HCT116 (cell line): ENCODE data around the gene BPIFB6. TPM values are rescaled to one million over a fixed set of nuclear protein-coding genes. Genes with fewer than 3 reads are reported as not detected.
"Not testable (repeated sequence)": the region's sequence is repeated elsewhere in the genome, so short reads cannot be mapped to it uniquely, and the experiment has no call there.

Experiments
- ATAC-seq: fragments of 200-7000 bp; cut with Tn5 transposase; 2 replicates; pipeline ENCODE4 v1.9.1; 2020; ENCODE audit warnings: mild to moderate bottlenecking, moderate library complexity
- BruUV-seq: library from RNA; stranded (reverse); fragments of 400-500 nt; replicated peaks from 2 replicates; lab custom pipeline; 2021; lab: Mats Ljungman, UMichigan
- CTCF ChIA-PET: fragments of 300-600 bp; sonication (Branson Sonifier 250); formaldehyde crosslinking; loops from one replicate; lab custom pipeline; 2021; ENCODE audit warnings: antibody characterized with exemption; lab: Charles Lee
- POLR2A ChIA-PET: fragments of 300-600, 350-600 bp; sonication (Branson Sonifier 250); formaldehyde crosslinking; loops from one replicate; lab custom pipeline; 2021; ENCODE audit warnings: antibody characterized with exemption; lab: Charles Lee
- RAD21 ChIA-PET, 2 experiments: fragments of 300-600 bp; sonication (Branson Sonifier 250); formaldehyde crosslinking; loops; one replicate each; lab custom pipeline; 2023; ENCODE audit warnings: low total read pairs in 2 of 2; ENCODE audit not compliant: uncharacterized antibody in 2 of 2, unreplicated experiment in 2 of 2, low non-redundant PET in 1 of 2; lab: Charles Lee
- DNase-seq: peaks from one replicate; pipeline ENCODE4 v3.0.0-alpha.2; 2010; ENCODE audit warnings: low read depth, low spot score
- H2AFZ ChIP-seq: fragments of 200-600 bp; shearing (Covaris generic), sonication (generic); 2 replicates; pipeline ENCODE4 v1.6.1; 2017; ENCODE audit warnings: low read depth, mixed run types, mixed read lengths, antibody characterized with exemption, low read length; ENCODE audit not compliant: poor library complexity, severe bottlenecking
- H3K27ac ChIP-seq: 2 replicates; pipeline ENCODE4 v1.5.1; 2012; ENCODE audit warnings: low read depth, low read length
- H3K27me3 ChIP-seq: fragments of 200-600 bp; sonication (generic); 2 replicates; pipeline ENCODE4 v1.6.1; 2016; ENCODE audit warnings: mixed run types, low read length, mixed read lengths; ENCODE audit not compliant: insufficient read depth
- H3K36me3 ChIP-seq, 2 experiments: fragments of 200-500 bp in 1 of 2; fragments of 200-600 bp in 1 of 2; sonication (Bioruptor generic) in 1 of 2; sonication (generic) in 1 of 2; 2 replicates each; pipeline versions ENCODE4 v1.5.1 to v1.6.1; 2014 to 2016; ENCODE audit warnings: low read length in 2 of 2, inconsistent platforms in 1 of 2, mixed read lengths in 1 of 2, mixed run types in 1 of 2; ENCODE audit not compliant: insufficient read depth in 2 of 2, control insufficient read depth in 1 of 2
- H3K4me1 ChIP-seq, 2 experiments: fragments of 200-600 bp in 1 of 2; sonication (generic) in 1 of 2; 2 replicates each; pipeline versions ENCODE4 v1.5.1 to v1.6.1; 2012 to 2017; ENCODE audit warnings: low read length in 2 of 2, inconsistent platforms in 1 of 2, mild to moderate bottlenecking in 1 of 2, mixed read lengths in 1 of 2, mixed run types in 1 of 2, moderate library complexity in 1 of 2; ENCODE audit not compliant: insufficient read depth in 2 of 2, control insufficient read depth in 1 of 2
- H3K4me2 ChIP-seq: fragments of 200-600 bp; sonication (generic); 2 replicates; pipeline ENCODE4 v1.6.1; 2017; ENCODE audit warnings: mixed run types, low read length, mixed read lengths
- H3K4me3 ChIP-seq, 2 experiments: fragments of 200-600 bp in 1 of 2; sonication (generic) in 1 of 2; replicated peaks in 1 of 2; 2 replicates each; pipeline ENCODE4 v1.5.1; 2011 to 2016; ENCODE audit warnings: low read length in 2 of 2, control low read depth in 1 of 2, low read depth in 1 of 2, mild to moderate bottlenecking in 1 of 2, mixed read lengths in 1 of 2, mixed run types in 1 of 2
- H3K79me2 ChIP-seq: fragments of 200-600 bp; sonication (generic); 2 replicates; pipeline ENCODE4 v1.6.1; 2017; ENCODE audit warnings: mild to moderate bottlenecking, mixed run types, low read length, moderate library complexity, mixed read lengths; ENCODE audit not compliant: insufficient read depth
- H3K9ac ChIP-seq: fragments of 200-600 bp; sonication (generic); 2 replicates; pipeline ENCODE4 v1.6.1; 2016; ENCODE audit warnings: low read length, mixed read lengths
- H3K9me2 ChIP-seq: fragments of 200-600 bp; sonication (generic), shearing (Covaris generic); 2 replicates; pipeline ENCODE4 v1.6.1; 2017; ENCODE audit warnings: mixed run types, mild to moderate bottlenecking, moderate library complexity; ENCODE audit not compliant: insufficient read depth
- H3K9me3 ChIP-seq, 2 experiments: fragments of 200-500 bp in 1 of 2; fragments of 200-600 bp in 1 of 2; sonication (Bioruptor generic) in 1 of 2; sonication (generic) in 1 of 2; 2 replicates each; pipeline ENCODE4 v1.6.1; 2014 to 2017; ENCODE audit warnings: low read length in 2 of 2, mixed read lengths in 2 of 2, inconsistent platforms in 1 of 2, low read depth in 1 of 2, mild to moderate bottlenecking in 1 of 2, mixed run types in 1 of 2, moderate library complexity in 1 of 2; ENCODE audit not compliant: control insufficient read depth in 1 of 2, insufficient read depth in 1 of 2
- H4K20me1 ChIP-seq: fragments of 200-600 bp; sonication (generic), shearing (Covaris generic); 2 replicates; pipeline ENCODE4 v1.6.1; 2017; ENCODE audit warnings: mixed run types, mild to moderate bottlenecking, moderate library complexity; ENCODE audit not compliant: insufficient read depth
- CBX3 ChIP-seq: IDR thresholded peaks from 2 replicates; pipeline ENCODE4 v1.6.1; 2012; ENCODE audit warnings: low read depth
- CEBPB ChIP-seq: IDR thresholded peaks from 2 replicates; pipeline ENCODE4 v1.6.1; 2012; ENCODE audit warnings: low read depth
- EGR1 ChIP-seq: IDR thresholded peaks from 2 replicates; pipeline ENCODE4 v1.6.1; 2012; ENCODE audit warnings: low read depth
- EZH2 ChIP-seq: fragments of 200-600 bp; sonication (generic); IDR thresholded peaks from 2 replicates; pipeline ENCODE4 v1.6.1; 2017; ENCODE audit warnings: antibody characterized with exemption, mixed run types
- EZH2phosphoT487 ChIP-seq: fragments of 200-600 bp; IDR thresholded peaks from 2 replicates; pipeline ENCODE4 v1.6.1; 2018; ENCODE audit warnings: antibody characterized with exemption, borderline replicate concordance
- FOSL1 ChIP-seq: IDR thresholded peaks from 2 replicates; pipeline ENCODE4 v1.6.1; 2012; ENCODE audit warnings: low read depth
- JUND ChIP-seq: IDR thresholded peaks from 2 replicates; pipeline ENCODE4 v1.6.1; 2012
- POLR2AphosphoS5 ChIP-seq: IDR thresholded peaks from 2 replicates; pipeline ENCODE4 v1.6.1; 2011; ENCODE audit warnings: mild to moderate bottlenecking, low read depth, low read length, moderate library complexity
- RAD21 ChIP-seq: IDR thresholded peaks from 2 replicates; pipeline ENCODE4 v1.6.1; 2012; ENCODE audit warnings: low read depth, mild to moderate bottlenecking
- SIN3A ChIP-seq: IDR thresholded peaks from 2 replicates; pipeline ENCODE4 v1.6.1; 2012; ENCODE audit warnings: low read depth
- TCF7L2 ChIP-seq: IDR thresholded peaks from 2 replicates; pipeline ENCODE4 v1.7.0; 2011; ENCODE audit warnings: borderline replicate concordance, inconsistent platforms; ENCODE audit not compliant: insufficient read depth, insufficient read length; ENCODE audit errors: extremely low read depth
- YY1 ChIP-seq: IDR thresholded peaks from 2 replicates; pipeline ENCODE4 v1.6.1; 2011; ENCODE audit warnings: low read length, low read depth, moderate library complexity, mild to moderate bottlenecking; ENCODE audit not compliant: insufficient replicate concordance; ENCODE audit errors: extremely low read depth
- ZBTB33 ChIP-seq: IDR thresholded peaks from 2 replicates; pipeline ENCODE4 v1.6.1; 2011; ENCODE audit warnings: mild to moderate bottlenecking, low read length, moderate library complexity; ENCODE audit not compliant: insufficient replicate concordance; ENCODE audit errors: extremely low read depth
- ZNF274 ChIP-seq: fragments of 200-500 bp; sonication (Bioruptor generic); IDR thresholded peaks from 2 replicates; pipeline ENCODE4 v1.6.1; 2014; ENCODE audit warnings: mild to moderate bottlenecking, low read depth, low read length, inconsistent platforms
- intact Hi-C: fragments of 100-400 bp; cut with micrococcal nuclease; formaldehyde crosslinking; loops from 2 replicates; pipeline ENCODE4 v1.10.0; 2022
- total RNA-seq: library from RNA; stranded (reverse); gene quantifications from one replicate; pipeline ENCODE4 v1.2.1, GENCODE V29; 2021; ENCODE audit not compliant: unreplicated experiment
- TF ChIP-seq, protein P1 (sequence below), 3 experiments: fragments of 200-600 bp in 1 of 3; sonication (generic) in 1 of 3; IDR thresholded peaks in 2 of 3; conservative IDR thresholded peaks in 1 of 3; 2 replicates each; pipeline ENCODE4 v1.5.1; 2012 to 2017; ENCODE audit warnings: low read depth in 2 of 3, low read length in 2 of 3, antibody characterized with exemption in 1 of 3, borderline replicate concordance in 1 of 3, control low read depth in 1 of 3, mild to moderate bottlenecking in 1 of 3, mixed read lengths in 1 of 3, mixed run types in 1 of 3, moderate library complexity in 1 of 3; ENCODE audit not compliant: insufficient read depth in 1 of 3
- TF ChIP-seq, protein P2 (sequence below): IDR thresholded peaks from 2 replicates; pipeline ENCODE4 v1.6.1; 2012

The BPIFB6 gene
- total RNA-seq, 1 experiment from 2014 or later: not detected

GRCh38 chr20:33043731-33044181 is 12.3 kb downstream of the BPIFB6 start:
- Histone ChIP-seq H3K4me2 (no peak overlapping the region), H2AFZ (no peak overlapping the region), H3K9me3 (peaks cover 0 to 5% of the 10 kb centered on the region in 2 experiments; a peak in 1 of 4 replicates), H3K36me3 (no peaks in the 10 kb centered on the region), H3K9me2 (no peaks in the 10 kb centered on the region), H3K79me2 (no peaks in the 10 kb centered on the region), H4K20me1 (no peaks in the 10 kb centered on the region), H3K4me3 (no peak overlapping the region), H3K27me3 (peaks cover 12% of the 10 kb centered on the region; the same call in 1 of the 2 replicates), H3K4me1 (no peaks in the 10 kb centered on the region), H3K9ac (no peak overlapping the region), H3K27ac (no peak overlapping the region)
- no TSS peak for BruUV-seq
- ChIA-PET RAD21 (no interaction called here), POLR2A (no interaction called here), CTCF (no interaction called here)
- TF ChIP-seq EZH2phosphoT487 (no peak), SIN3A (no peak), ZBTB33 (no peak), RAD21 (no peak), YY1 (no peak), JUND (no peak), FOSL1 (no peak), TCF7L2 (no peak), EZH2 (no peak), EGR1 (no peak), POLR2AphosphoS5 (no peak), ZNF274 (no peak), CBX3 (no peak), CEBPB (no peak)
- TF ChIP-seq, protein P1, sequence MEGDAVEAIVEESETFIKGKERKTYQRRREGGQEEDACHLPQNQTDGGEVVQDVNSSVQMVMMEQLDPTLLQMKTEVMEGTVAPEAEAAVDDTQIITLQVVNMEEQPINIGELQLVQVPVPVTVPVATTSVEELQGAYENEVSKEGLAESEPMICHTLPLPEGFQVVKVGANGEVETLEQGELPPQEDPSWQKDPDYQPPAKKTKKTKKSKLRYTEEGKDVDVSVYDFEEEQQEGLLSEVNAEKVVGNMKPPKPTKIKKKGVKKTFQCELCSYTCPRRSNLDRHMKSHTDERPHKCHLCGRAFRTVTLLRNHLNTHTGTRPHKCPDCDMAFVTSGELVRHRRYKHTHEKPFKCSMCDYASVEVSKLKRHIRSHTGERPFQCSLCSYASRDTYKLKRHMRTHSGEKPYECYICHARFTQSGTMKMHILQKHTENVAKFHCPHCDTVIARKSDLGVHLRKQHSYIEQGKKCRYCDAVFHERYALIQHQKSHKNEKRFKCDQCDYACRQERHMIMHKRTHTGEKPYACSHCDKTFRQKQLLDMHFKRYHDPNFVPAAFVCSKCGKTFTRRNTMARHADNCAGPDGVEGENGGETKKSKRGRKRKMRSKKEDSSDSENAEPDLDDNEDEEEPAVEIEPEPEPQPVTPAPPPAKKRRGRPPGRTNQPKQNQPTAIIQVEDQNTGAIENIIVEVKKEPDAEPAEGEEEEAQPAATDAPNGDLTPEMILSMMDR (IDR thresholded peaks at IDR 0.05 in 2 of 3, conservative IDR thresholded peaks at IDR 0.05 in 1 of 3; ENCODE audit: borderline replicate concordance in 1 of 3, insufficient read depth in 1 of 3, low read depth in 2 of 3, low read length in 2 of 3): no peak
- TF ChIP-seq, protein P2, sequence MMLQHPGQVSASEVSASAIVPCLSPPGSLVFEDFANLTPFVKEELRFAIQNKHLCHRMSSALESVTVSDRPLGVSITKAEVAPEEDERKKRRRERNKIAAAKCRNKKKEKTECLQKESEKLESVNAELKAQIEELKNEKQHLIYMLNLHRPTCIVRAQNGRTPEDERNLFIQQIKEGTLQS: no peak
- DNase-seq (no peak), ATAC-seq (no peak)
- intact Hi-C loops: no loop called here

GRCh38 chr20:33045129-33045721 is 13.8 kb downstream of the BPIFB6 start:
- H3K27me3 ChIP-seq, H2AFZ ChIP-seq, POLR2A ChIA-PET, H3K36me3 ChIP-seq, BruUV-seq, ATAC-seq, CTCF ChIA-PET, H3K4me3 ChIP-seq, RAD21 ChIA-PET, H3K9ac ChIP-seq, H3K4me1 ChIP-seq, H3K27ac ChIP-seq, intact Hi-C loops, H3K9me3 ChIP-seq, H3K79me2 ChIP-seq, H4K20me1 ChIP-seq, DNase-seq, H3K9me2 ChIP-seq, H3K4me2 ChIP-seq: not testable (repeated sequence)
